H1 (cell line): ENCODE data around the gene PEX16. TPM values are rescaled to one million over a fixed set of nuclear protein-coding genes. Genes with fewer than 3 reads are reported as not detected.

ENCODE experiments used
- CTCF ChIA-PET: fragments of 300-600 bp; sonication (Branson Sonifier 250); formaldehyde crosslinking; loops from one replicate; lab custom pipeline; 2021; ENCODE audit not compliant: partially characterized antibody; lab: Charles Lee
- POLR2A ChIA-PET: fragments of 300-600 bp; sonication (Branson Sonifier 250); formaldehyde crosslinking; loops from one replicate; lab custom pipeline; 2021; ENCODE audit warnings: inconsistent platforms; ENCODE audit not compliant: partially characterized antibody; lab: Charles Lee
- DNase-seq, 2 experiments: peaks; one replicate each; pipeline versions ENCODE4 v3.0.0 to v3.0.0-alpha.2; 2010 to 2022; ENCODE audit warnings: low spot score in 2 of 2, low read depth in 1 of 2, mixed read lengths in 1 of 2
- FAIRE-seq: peaks from 2 replicates; lab custom pipeline; 2011; peaks lifted over from hg19 to GRCh38; lab: Jason Lieb, UNC
- H2AFZ ChIP-seq: 2 replicates; pipeline ENCODE4 v1.8.1; 2012; ENCODE audit warnings: low read length, inconsistent platforms
- H2AK5ac ChIP-seq: 2 replicates; pipeline ENCODE4 v1.6.1; 2013; ENCODE audit warnings: low read depth, low read length
- H2BK120ac ChIP-seq: replicated peaks from 2 replicates; pipeline ENCODE3; 2013; ENCODE audit warnings: low read depth, low read length, inconsistent platforms
- H2BK12ac ChIP-seq: 2 replicates; pipeline ENCODE4 v1.6.1; 2013; ENCODE audit warnings: low read depth, low read length
- H2BK15ac ChIP-seq: 2 replicates; pipeline ENCODE4 v1.6.1; 2013; ENCODE audit warnings: low read length
- H2BK20ac ChIP-seq: 2 replicates; pipeline ENCODE4 v1.6.1; 2013; ENCODE audit warnings: low read length
- H2BK5ac ChIP-seq: 2 replicates; pipeline ENCODE4 v1.6.1; 2013; ENCODE audit warnings: low read depth, low read length
- H3K14ac ChIP-seq: 2 replicates; pipeline ENCODE4 v1.6.1; 2013; ENCODE audit warnings: inconsistent platforms; ENCODE audit not compliant: insufficient read length
- H3K18ac ChIP-seq: 2 replicates; pipeline ENCODE4 v1.6.1; 2013; ENCODE audit warnings: low read length; ENCODE audit errors: extremely low read depth
- H3K23ac ChIP-seq: 2 replicates; pipeline ENCODE4 v1.6.1; 2013; ENCODE audit warnings: inconsistent platforms; ENCODE audit not compliant: insufficient read length
- H3K23me2 ChIP-seq: 2 replicates; pipeline ENCODE4 v1.6.1; 2013; ENCODE audit warnings: low read depth, low read length
- H3K27ac ChIP-seq: 2 replicates; pipeline ENCODE4 v1.6.1; 2011; ENCODE audit warnings: low read depth, low read length, inconsistent platforms
- H3K27me3 ChIP-seq, 4 experiments: replicated peaks in 1 of 4; 1 replicate in 1 of 4; 2 replicates in 3 of 4; pipeline versions ENCODE4 v1.6.1 to v1.8.1; 2011 to 2013; ENCODE audit warnings: low read length in 3 of 4, mild to moderate bottlenecking in 3 of 4, inconsistent platforms in 2 of 4, mixed read lengths in 2 of 4, moderate library complexity in 1 of 4; ENCODE audit not compliant: control insufficient read depth in 3 of 4, insufficient read depth in 3 of 4; ENCODE audit errors: extremely low read depth in 1 of 4
- H3K36me3 ChIP-seq, 4 experiments: 2 replicates each; pipeline versions ENCODE4 v1.6.1 to v1.8.1; 2011 to 2013; ENCODE audit warnings: mild to moderate bottlenecking in 4 of 4, low read length in 3 of 4, moderate library complexity in 2 of 4, control low read depth in 1 of 4, inconsistent platforms in 1 of 4; ENCODE audit not compliant: insufficient read depth in 4 of 4, control insufficient read depth in 2 of 4
- H3K4ac ChIP-seq: replicated peaks from 2 replicates; pipeline ENCODE3; 2013; ENCODE audit warnings: low read length, low read depth, mixed read lengths, inconsistent platforms; ENCODE audit not compliant: insufficient read length
- H3K4me1 ChIP-seq, 4 experiments: replicated peaks in 1 of 4; 1 replicate in 1 of 4; 2 replicates in 3 of 4; pipeline versions ENCODE4 v1.6.1 to v1.8.1; 2011 to 2013; ENCODE audit warnings: low read length in 3 of 4, inconsistent platforms in 2 of 4, mixed read lengths in 1 of 4; ENCODE audit not compliant: insufficient read depth in 4 of 4, control insufficient read depth in 3 of 4
- H3K4me2 ChIP-seq, 2 experiments: 2 replicates each; pipeline versions ENCODE4 v1.6.1 to v1.8.1; 2011 to 2013; ENCODE audit warnings: low read depth in 2 of 2, low read length in 2 of 2, control low read depth in 1 of 2, inconsistent platforms in 1 of 2, mild to moderate bottlenecking in 1 of 2; ENCODE audit not compliant: insufficient read depth in 1 of 2
- H3K4me3 ChIP-seq, 4 experiments: fragments of 200-600, 300-600 bp in 1 of 4; sonication (generic), shearing (Covaris generic), sonication (Bioruptor Twin) in 1 of 4; 2 replicates each; pipeline versions ENCODE4 v1.5.1 to v1.8.1; 2011 to 2016; ENCODE audit warnings: low read length in 4 of 4, low read depth in 3 of 4, control low read depth in 2 of 4, inconsistent platforms in 2 of 4, mild to moderate bottlenecking in 2 of 4, mixed read lengths in 1 of 4, moderate library complexity in 1 of 4; ENCODE audit not compliant: insufficient read depth in 2 of 4; ENCODE audit errors: extremely low read depth in 1 of 4
- H3K56ac ChIP-seq: replicated peaks from 2 replicates; pipeline ENCODE3; 2013; ENCODE audit warnings: low read depth, mild to moderate bottlenecking, mixed read lengths, low read length, inconsistent platforms; ENCODE audit not compliant: insufficient read length
- H3K79me1 ChIP-seq: 2 replicates; pipeline ENCODE4 v1.6.1; 2013; ENCODE audit warnings: low read depth, low read length, control low read depth
- H3K79me2 ChIP-seq, 2 experiments: 2 replicates each; pipeline versions ENCODE4 v1.6.1 to v1.8.1; 2012 to 2013; ENCODE audit warnings: low read length in 2 of 2, mild to moderate bottlenecking in 2 of 2, inconsistent platforms in 1 of 2; ENCODE audit not compliant: insufficient read depth in 2 of 2, control insufficient read depth in 1 of 2
- H3K9ac ChIP-seq, 4 experiments: replicated peaks in 1 of 4; 1 replicate in 1 of 4; 2 replicates in 3 of 4; pipeline versions ENCODE4 v1.6.1 to v1.8.1; 2011 to 2013; ENCODE audit warnings: low read depth in 3 of 4, low read length in 3 of 4, control low read depth in 2 of 4, mild to moderate bottlenecking in 2 of 4, moderate library complexity in 2 of 4, inconsistent platforms in 1 of 4; ENCODE audit errors: extremely low read depth in 1 of 4
- H3K9me3 ChIP-seq, 2 experiments: 2 replicates each; pipeline versions ENCODE4 v1.6.1 to v1.8.1; 2012 to 2013; ENCODE audit warnings: mild to moderate bottlenecking in 2 of 2, moderate library complexity in 2 of 2, control low read depth in 1 of 2, inconsistent platforms in 1 of 2, low read depth in 1 of 2, low read length in 1 of 2, mixed read lengths in 1 of 2; ENCODE audit not compliant: insufficient read depth in 2 of 2
- H4K20me1 ChIP-seq, 2 experiments: replicated peaks in 1 of 2; 2 replicates each; pipeline versions ENCODE3 to v1.8.1; 2011 to 2013; ENCODE audit warnings: inconsistent platforms in 2 of 2, low read length in 2 of 2, mild to moderate bottlenecking in 1 of 2; ENCODE audit not compliant: insufficient read depth in 2 of 2, control insufficient read depth in 1 of 2
- H4K5ac ChIP-seq: 2 replicates; pipeline ENCODE4 v1.6.1; 2013; ENCODE audit warnings: low read length, low read depth, mixed read lengths, inconsistent platforms; ENCODE audit not compliant: insufficient read length
- H4K8ac ChIP-seq: 2 replicates; pipeline ENCODE4 v1.8.0; 2013; ENCODE audit warnings: mild to moderate bottlenecking, moderate library complexity, low read length, inconsistent platforms; ENCODE audit not compliant: insufficient read depth; ENCODE audit errors: extremely low read depth
- H4K91ac ChIP-seq: replicated peaks from 2 replicates; pipeline ENCODE3; 2013; ENCODE audit warnings: low read length, mixed read lengths, inconsistent platforms; ENCODE audit not compliant: insufficient read length
- GTF2F1 ChIP-seq: IDR thresholded peaks from 2 replicates; pipeline ENCODE4 v1.6.1; 2012; ENCODE audit warnings: low read depth, low read length, improper control_type of control experiment, borderline replicate concordance
- RAD21 ChIP-seq, 2 experiments: IDR thresholded peaks in 1 of 2; conservative IDR thresholded peaks in 1 of 2; 2 replicates each; pipeline ENCODE4 v1.6.1; 2011; ENCODE audit warnings: low read depth in 2 of 2, low read length in 2 of 2, improper control_type of control experiment in 1 of 2, inconsistent platforms in 1 of 2, mild to moderate bottlenecking in 1 of 2, moderate library complexity in 1 of 2
- WGBS, 2 experiments: shearing (Covaris generic) in 1 of 2; methylation state at CpG; one replicate each; pipeline versions ENCODE4 v1.1.6 to v1.1.7; 2013 to 2015; ENCODE audit warnings: low lambda C conversion rate in 2 of 2, mixed read lengths in 2 of 2, inconsistent platforms in 1 of 2, low coverage in 1 of 2, missing lambda C conversion rate in 1 of 2; ENCODE audit not compliant: insufficient replicate concordance in 2 of 2, insufficient coverage in 1 of 2, insufficient read length in 1 of 2; ENCODE audit errors: extremely low coverage in 1 of 2, missing lambda C conversion rate in 1 of 2; 5-methylcytosine and 5-hydroxymethylcytosine counted together
- polyA plus RNA-seq, 7 experiments: library from polyadenylated mRNA; depleted of rRNA in 3 of 7; stranded (reverse) in 5 of 7; unstranded in 2 of 7; fragments of >200 nt in 5 of 7; fragments of 200-250 nt in 2 of 7; gene quantifications; 1 replicate in 5 of 7; 2 replicates in 1 of 7; 4 replicates in 1 of 7; pipeline versions ENCODE4 v1.2.1 to v1.2.3, GENCODE V29; 2011 to 2013; ENCODE audit warnings: missing spikeins in 2 of 7, mixed read lengths in 2 of 7
- total RNA-seq: library from RNA; stranded (reverse); fragmentation: NEBNext Ultra II Directional; extraction: Animal tissue kit (Norgen Biotek cat#: 25700); gene quantifications from 2 replicates; pipeline ENCODE4 v1.2.1, GENCODE V29; 2021

Gene PEX16
- total and polyA plus RNA-seq, 2 of the 8 experiments (the other 6 are each of a cell fraction or from before 2014, with no cell fraction given) = 29.2 to 36.0 TPM

DNA sequence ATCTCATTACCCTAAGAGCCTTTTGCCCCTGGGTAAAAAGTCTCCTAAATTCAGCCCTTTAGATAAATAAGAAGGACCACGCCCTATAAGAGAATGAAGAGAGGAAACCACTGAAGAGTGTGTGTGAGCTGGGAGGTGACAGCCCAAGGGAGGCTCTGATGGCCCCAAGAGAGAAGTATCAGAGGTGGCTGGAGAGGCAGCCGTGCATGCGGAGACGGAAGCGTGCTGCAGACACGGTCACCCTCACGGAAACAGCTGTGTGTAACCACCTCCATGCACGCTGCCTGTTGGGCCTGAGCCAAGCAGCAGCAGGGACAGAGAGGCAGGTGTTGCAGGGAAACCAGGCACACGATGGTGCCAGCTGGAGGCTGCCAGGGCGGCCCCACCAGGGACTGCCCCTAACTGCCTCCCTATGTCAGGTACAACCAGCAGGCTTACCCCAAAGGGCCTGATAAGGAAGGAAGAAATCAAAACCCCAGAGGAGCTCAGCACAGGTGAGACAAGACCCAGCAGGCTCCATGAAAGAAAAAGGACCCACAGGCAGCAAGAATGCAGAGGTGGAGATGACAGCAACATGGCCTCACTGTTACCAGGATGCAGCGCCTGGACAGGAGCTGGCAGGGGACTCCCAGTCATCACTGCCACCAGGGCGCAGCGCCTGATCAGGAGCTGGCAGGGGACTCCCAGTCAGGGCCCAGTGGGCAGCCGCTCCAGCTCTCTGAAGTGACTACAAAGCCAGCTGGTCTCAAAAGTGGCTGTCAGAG lies 12.5 kb upstream of the PEX16 start:
- Histone ChIP-seq H3K4me2 (no peak overlapping the region), H3K79me1 (peaks cover 2% of the 10 kb centered on the region), H4K8ac (0 out of 2 replicates have a peak overlapping the region, but pooled peaks have one; percentile 15), H2AK5ac (no peak overlapping the region), H4K20me1 (peaks cover 3 to 12% of the 10 kb centered on the region in 2 experiments), H3K4ac (no peak overlapping the region), H3K56ac (no peak overlapping the region), H2BK5ac (no peak overlapping the region), H2BK20ac (no peak overlapping the region), H4K5ac (no peak overlapping the region), H3K27ac (no peak overlapping the region), H3K9ac (no peak overlapping the region), H2BK12ac (no peak overlapping the region), H3K23ac (no peak overlapping the region), H3K79me2 (no peaks in the 10 kb centered on the region), H3K36me3 (peaks cover 8 to 46% (median 31%) of the 10 kb centered on the region in 4 experiments), H3K4me3 (no peak overlapping the region), H2BK120ac (no peak overlapping the region), H2BK15ac (no peak overlapping the region), H3K18ac (no peak overlapping the region), H3K9me3 (no peaks in the 10 kb centered on the region), H3K4me1 (no peaks in the 10 kb centered on the region), H4K91ac (no peak overlapping the region), H2AFZ (no peak overlapping the region), H3K14ac (no peak overlapping the region), H3K27me3 (no peaks in the 10 kb centered on the region), H3K23me2 (no peaks in the 10 kb centered on the region)
- FAIRE-seq = no peak
- ChIA-PET CTCF (interaction anchor here (0.6 to 3.2 kb wide), 15 partner anchors 9 to 404 kb away, joined by 3 to 12 read pairs (median 4); no protein-coding TSS in a partner anchor), POLR2A (interaction anchor here (0.9 to 13.6 kb wide), 11 partner anchors 6 to 414 kb away, joined by 3 to 115 read pairs (median 4); partner anchors contain the start of genes LARGE2 and PEX16)
- no peak for DNase-seq
- TF ChIP-seq GTF2F1 (no peak), RAD21 (IDR thresholded peaks at IDR 0.05 in 1 of 2, conservative IDR thresholded peaks at IDR 0.05 in 1 of 2; ENCODE audit: low read depth in 2 of 2, low read length in 2 of 2) (peak; percentile 6 to 35; a peak in 2 of 4 replicates)
- whole genome bisulfite sequencing, 2 experiments = 89% methylated on average over 14 of the region's 14 CpGs; no CpG with 5 or more reads in 1 of the 2 experiments
